ENCODE measurements around the gene HDGF.

Gene HDGF

DNA sequence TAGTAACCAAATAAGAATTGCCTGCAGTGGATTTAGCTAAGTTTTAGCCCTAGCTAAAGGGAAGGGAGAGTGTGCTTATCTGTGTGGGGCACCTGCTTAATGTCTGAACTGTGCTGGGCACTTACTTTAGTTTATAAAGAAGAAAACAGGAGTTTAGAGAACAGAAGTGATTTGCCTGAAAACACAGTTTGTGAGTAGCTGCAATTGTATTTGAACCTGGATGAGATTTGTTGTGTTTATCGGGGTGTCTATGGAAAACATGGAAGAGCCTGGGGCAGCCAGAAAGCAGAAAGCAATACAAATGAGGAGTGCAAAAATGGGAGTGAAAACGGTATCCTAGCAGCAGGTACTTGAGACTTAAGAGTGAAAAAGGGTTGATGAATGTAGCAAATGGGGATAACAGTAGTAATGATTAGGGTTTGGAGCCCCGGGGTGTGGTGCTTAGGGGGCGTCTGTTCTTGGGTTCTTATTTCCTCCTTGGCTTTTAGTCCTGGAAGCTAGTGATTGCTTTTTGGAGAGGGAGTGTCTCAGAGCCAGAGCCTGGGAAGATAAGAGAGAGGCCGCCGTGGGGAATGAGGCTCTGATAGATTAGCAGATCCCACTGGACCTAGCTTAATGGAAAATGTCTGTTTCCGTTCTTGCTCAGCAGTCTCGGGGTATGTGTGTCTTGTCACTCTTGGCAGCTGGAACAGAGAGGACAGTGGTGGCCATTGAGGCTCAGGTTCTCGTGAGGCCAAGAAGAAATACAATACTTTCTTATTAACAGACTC lies 21.4 kb upstream of the HDGF start:
- H3K27me3 ChIP-seq = no peaks in the 10 kb centered on the region
- H3K36me3 ChIP-seq = peaks cover 0 to 22% (median 8%) of the 10 kb centered on the region in 3 donors
- TF ChIP-seq, protein P1, sequence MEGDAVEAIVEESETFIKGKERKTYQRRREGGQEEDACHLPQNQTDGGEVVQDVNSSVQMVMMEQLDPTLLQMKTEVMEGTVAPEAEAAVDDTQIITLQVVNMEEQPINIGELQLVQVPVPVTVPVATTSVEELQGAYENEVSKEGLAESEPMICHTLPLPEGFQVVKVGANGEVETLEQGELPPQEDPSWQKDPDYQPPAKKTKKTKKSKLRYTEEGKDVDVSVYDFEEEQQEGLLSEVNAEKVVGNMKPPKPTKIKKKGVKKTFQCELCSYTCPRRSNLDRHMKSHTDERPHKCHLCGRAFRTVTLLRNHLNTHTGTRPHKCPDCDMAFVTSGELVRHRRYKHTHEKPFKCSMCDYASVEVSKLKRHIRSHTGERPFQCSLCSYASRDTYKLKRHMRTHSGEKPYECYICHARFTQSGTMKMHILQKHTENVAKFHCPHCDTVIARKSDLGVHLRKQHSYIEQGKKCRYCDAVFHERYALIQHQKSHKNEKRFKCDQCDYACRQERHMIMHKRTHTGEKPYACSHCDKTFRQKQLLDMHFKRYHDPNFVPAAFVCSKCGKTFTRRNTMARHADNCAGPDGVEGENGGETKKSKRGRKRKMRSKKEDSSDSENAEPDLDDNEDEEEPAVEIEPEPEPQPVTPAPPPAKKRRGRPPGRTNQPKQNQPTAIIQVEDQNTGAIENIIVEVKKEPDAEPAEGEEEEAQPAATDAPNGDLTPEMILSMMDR (IDR thresholded peaks at IDR 0.05) = no peak
- intact Hi-C loops (cut with DNase I; ENCODE audit: low total_unique reads) = no loop called here
- peaks cover 0 to 71% (median 47%) of the 10 kb centered on the region in 4 donors for H3K4me1 ChIP-seq
- DNase-seq = peak in 1 of 2 donors; percentile 46
- H3K4me3 ChIP-seq = no peak overlapping the region
- H3K9me3 ChIP-seq = no peaks in the 10 kb centered on the region
- no peak overlapping the region for H3K27ac ChIP-seq

DNA sequence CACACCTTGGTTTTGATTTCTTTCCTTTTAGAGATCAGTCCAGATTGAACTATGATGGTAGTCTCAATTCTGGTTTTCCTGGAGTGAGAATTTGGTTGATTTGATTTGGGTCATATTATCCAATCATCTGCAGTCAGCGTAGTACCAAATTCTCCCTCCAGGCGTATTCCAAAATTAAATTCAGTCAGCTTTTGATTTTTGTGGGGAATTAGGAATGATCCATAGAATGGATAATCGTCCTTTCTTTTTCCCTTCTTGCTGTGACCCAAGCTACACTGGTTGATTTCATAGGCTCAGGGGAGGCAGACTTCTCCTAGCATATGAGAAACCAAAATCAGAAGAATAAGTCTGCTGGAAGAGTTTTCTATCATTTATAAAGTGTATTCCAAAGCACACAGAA lies 20.7 kb upstream of the HDGF start:
- no peak for DNase-seq
- H3K27ac ChIP-seq = no peak overlapping the region
- H3K4me3 ChIP-seq = no peak overlapping the region
- H3K4me1 ChIP-seq = peaks cover 0 to 67% (median 47%) of the 10 kb centered on the region in 4 donors
- no peaks in the 10 kb centered on the region for H3K27me3 ChIP-seq
- TF ChIP-seq, protein P1 (IDR thresholded peaks at IDR 0.05) = no peak
- intact Hi-C loops (cut with DNase I; ENCODE audit: low total_unique reads) = no loop called here
- H3K9me3 ChIP-seq = no peaks in the 10 kb centered on the region
- H3K36me3 ChIP-seq = peaks cover 0 to 22% (median 8%) of the 10 kb centered on the region in 3 donors

DNA sequence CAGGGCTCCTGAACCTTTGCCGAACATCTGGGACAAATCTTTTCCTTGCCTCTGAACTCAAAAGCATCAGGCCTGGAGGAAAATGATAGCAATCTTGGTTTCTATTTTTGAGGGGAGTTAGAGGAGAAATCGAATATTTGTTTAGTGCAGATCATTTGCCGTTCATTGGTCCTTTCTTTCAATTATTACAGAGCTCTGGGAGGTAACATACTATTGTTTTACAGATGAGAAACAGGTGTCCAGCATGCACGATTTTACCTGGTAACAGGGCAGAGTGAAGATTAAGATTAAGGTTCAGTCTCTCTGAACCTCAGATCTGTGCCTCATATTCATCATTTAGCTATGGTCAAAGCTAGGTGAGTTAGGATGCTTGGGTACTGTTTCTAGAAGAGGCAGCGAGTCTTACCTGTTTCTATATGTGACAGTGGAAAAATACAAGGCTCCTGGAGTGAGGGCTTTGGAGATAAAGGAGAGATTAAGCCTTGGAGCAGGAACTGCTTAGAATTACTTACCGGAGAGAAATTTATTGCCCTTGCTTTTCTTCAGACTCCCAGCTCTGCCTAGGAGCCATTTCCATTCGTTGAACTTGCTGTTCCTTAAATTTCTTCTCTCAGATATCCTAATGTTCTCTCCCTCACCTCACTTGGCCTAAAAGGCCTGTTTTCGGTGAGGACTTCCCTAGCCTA lies 17.3 kb upstream of the HDGF start:
- TF ChIP-seq, protein P1 (IDR thresholded peaks at IDR 0.05) = no peak
- peak overlapping the region; percentile 82 to 96 for H3K4me3 ChIP-seq
- intact Hi-C loops (cut with DNase I; ENCODE audit: low total_unique reads) = no loop called here
- no peaks in the 10 kb centered on the region for H3K9me3 ChIP-seq
- DNase-seq = no peak
- H3K4me1 ChIP-seq = peaks cover 0 to 62% (median 45%) of the 10 kb centered on the region in 4 donors
- H3K27me3 ChIP-seq = no peaks in the 10 kb centered on the region
- peak overlapping the region; percentile 95 to 97 for H3K27ac ChIP-seq
- peaks cover 0 to 22% (median 8%) of the 10 kb centered on the region in 3 donors for H3K36me3 ChIP-seq

DNA sequence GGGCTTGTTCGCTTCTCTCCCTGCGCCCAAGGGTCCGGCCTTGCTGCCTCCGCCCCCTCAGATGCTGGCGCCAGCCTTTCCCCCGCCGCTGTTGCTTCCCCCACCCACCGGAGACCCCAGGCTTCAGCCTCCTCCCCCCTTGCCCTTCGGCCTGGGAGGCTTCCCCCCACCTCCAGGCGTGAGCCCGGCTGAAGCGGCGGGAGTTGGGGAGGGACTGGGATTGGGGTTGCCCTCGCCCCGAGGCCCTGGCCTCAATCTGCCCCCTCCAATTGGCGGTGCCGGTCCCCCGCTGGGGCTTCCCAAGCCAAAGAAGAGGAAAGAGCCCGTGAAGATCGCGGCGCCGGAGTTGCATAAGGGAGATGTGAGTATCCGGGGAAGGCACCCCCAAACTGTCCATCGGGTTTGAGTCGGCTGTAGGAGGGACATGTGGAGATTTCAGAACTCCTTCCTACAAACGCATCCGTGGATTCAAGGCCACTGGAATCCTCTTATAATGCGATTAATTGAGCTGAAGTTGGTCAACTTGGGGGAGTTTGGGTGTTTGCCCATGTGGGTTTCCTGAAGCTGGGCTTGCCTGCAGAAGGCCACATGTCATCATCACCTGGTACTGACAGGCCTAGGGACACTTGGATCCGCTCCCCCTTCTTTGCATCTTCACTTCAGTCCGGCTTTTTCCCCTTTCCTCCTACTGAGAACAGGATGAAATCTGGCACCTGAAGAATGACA lies 16.6 kb upstream of the HDGF start:
- TF ChIP-seq, protein P1 (IDR thresholded peaks at IDR 0.05) = no peak
- intact Hi-C loops (cut with DNase I; ENCODE audit: low total_unique reads) = no loop called here
- Histone ChIP-seq H3K36me3 (peaks cover 0 to 17% (median 8%) of the 10 kb centered on the region in 3 donors), H3K4me1 (peaks cover 0 to 54% (median 42%) of the 10 kb centered on the region in 4 donors), H3K27ac (peak overlapping the region; percentile 95 to 97), H3K27me3 (no peaks in the 10 kb centered on the region), H3K4me3 (peak overlapping the region; percentile 82 to 96), H3K9me3 (no peaks in the 10 kb centered on the region)
- peak in 1 of 2 donors; percentile 76 for DNase-seq

DNA sequence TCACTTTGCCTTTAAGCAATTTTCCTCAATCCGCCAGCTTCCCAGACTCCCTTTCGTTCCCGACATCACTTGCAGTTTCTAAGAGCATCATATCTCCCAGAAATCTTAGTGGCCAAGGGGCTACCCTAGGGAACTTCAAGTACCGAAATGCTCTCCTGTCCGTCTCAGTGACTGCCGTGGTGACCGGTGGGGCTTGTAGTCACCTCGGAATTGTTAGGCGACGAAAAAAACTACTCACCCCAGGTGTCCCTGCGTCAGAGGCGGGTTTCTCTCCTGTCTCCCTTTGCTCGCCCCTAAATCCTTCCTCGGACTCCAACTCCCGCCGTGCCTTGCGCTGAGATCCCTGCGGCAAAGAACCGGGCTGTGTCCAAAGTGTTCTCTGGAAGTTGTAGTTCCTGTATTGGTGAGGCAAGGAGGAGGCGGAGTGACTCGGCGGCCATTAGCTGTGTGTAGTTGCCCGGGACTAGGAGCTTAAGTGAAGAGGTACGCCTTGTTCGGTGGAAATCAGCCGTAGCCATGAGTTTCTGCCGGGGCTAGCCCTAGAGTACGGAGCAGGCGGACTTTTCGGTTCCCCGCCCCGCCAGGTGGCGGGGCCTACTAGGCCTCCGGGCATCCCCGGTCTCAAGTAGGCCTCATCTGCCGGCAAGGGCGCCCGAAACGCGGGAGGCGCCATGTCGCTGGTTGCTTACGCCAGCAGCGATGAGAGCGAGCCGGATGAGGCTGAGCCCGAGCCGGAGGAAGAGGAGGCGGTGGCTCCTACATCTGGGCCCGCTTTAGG lies 15.8 kb upstream of the HDGF start, which contains the start of gene PRCC:
PRCC (plus strand) TSS at position 435 of the 778 bp plus-strand sequence; CDS start at position 672, 237 bp downstream.
- DNase-seq = peak; percentile 99
- peak within 1 kb of the TSS; percentile 95 to 97 for H3K27ac ChIP-seq
- no peaks in the 10 kb centered on the region for H3K27me3 ChIP-seq
- H3K4me3 ChIP-seq = peak within 1 kb of the TSS; percentile 82 to 96
- intact Hi-C loops (cut with DNase I; ENCODE audit: low total_unique reads) = no loop called here
- H3K9me3 ChIP-seq = no peaks in the 10 kb centered on the region
- peaks cover 0 to 48% (median 38%) of the 10 kb centered on the region in 4 donors for H3K4me1 ChIP-seq
- TF ChIP-seq, protein P1 (IDR thresholded peaks at IDR 0.05) = no peak
- peaks cover 0 to 17% (median 8%) of the 10 kb centered on the region in 3 donors for H3K36me3 ChIP-seq
